GM12878 (cell line): ENCODE data around the gene DNAAF2. TPM values are rescaled to one million over a fixed set of nuclear protein-coding genes. Genes with fewer than 3 reads are reported as not detected.

ENCODE experiments used
- ATAC-seq: fragments of 200-7000 bp; cut with Tn5 transposase; 3 replicates; pipeline ENCODE4 v1.9.1; 2020; ENCODE audit warnings: mild to moderate bottlenecking, moderate library complexity
- BruUV-seq: library from RNA; stranded (reverse); fragments of 400-500 nt; replicated peaks from 2 replicates; lab custom pipeline; 2021; lab: Mats Ljungman, UMichigan
- CTCF ChIA-PET: fragments of 300-600 bp; sonication (Branson Sonifier 250); formaldehyde crosslinking; extraction: SDS; loops from one replicate; lab custom pipeline; 2021; ENCODE audit warnings: inconsistent platforms; lab: Yijun Ruan, JAX
- POLR2A ChIA-PET: fragments of 350-600 bp; formaldehyde crosslinking; extraction: SDS; loops from one replicate; lab custom pipeline; 2021; ENCODE audit warnings: inconsistent platforms; lab: Charles Lee
- RAD21 ChIA-PET: fragments of 300-600 bp; sonication (Branson Sonifier 250); formaldehyde crosslinking; loops from one replicate; lab custom pipeline; 2023; ENCODE audit warnings: antibody characterized with exemption; ENCODE audit not compliant: unreplicated experiment; lab: Charles Lee
- SMC1A ChIA-PET: fragments of 300-600 bp; sonication (Branson Sonifier 250); formaldehyde crosslinking; loops from one replicate; lab custom pipeline; 2023; ENCODE audit not compliant: unreplicated experiment, uncharacterized antibody; lab: Charles Lee
- DNase-seq: peaks from one replicate; pipeline ENCODE4 v3.0.0-alpha.2; 2011; ENCODE audit warnings: low read depth, low spot score
- FAIRE-seq: peaks from 3 replicates; lab custom pipeline; 2011; peaks lifted over from hg19 to GRCh38; lab: Jason Lieb, UNC
- H2AFZ ChIP-seq: 2 replicates; pipeline ENCODE4 v1.6.0; 2011; ENCODE audit warnings: low read depth, low read length, control low read depth; ENCODE audit not compliant: control insufficient read depth
- H3K27ac ChIP-seq: 2 replicates; pipeline ENCODE4 v1.5.1; 2011; ENCODE audit warnings: control low read depth; ENCODE audit not compliant: control insufficient read depth, insufficient read depth
- H3K27me3 ChIP-seq, 2 experiments: replicated peaks in 1 of 2; 2 replicates each; pipeline versions ENCODE4 v1.6.0 to v1.6.1; 2011; ENCODE audit warnings: low read length in 1 of 2; ENCODE audit not compliant: control insufficient read depth in 2 of 2, insufficient read depth in 2 of 2
- H3K36me3 ChIP-seq, 2 experiments: 2 replicates each; pipeline ENCODE4 v1.5.1; 2011; ENCODE audit warnings: low read length in 1 of 2; ENCODE audit not compliant: control insufficient read depth in 2 of 2, insufficient read depth in 2 of 2
- H3K4me1 ChIP-seq: 2 replicates; pipeline ENCODE4 v1.6.1; 2011; ENCODE audit warnings: mild to moderate bottlenecking, low read length, moderate library complexity, mixed read lengths; ENCODE audit not compliant: control insufficient read depth, insufficient read depth
- H3K4me2 ChIP-seq: 2 replicates; pipeline ENCODE4 v1.6.0; 2011; ENCODE audit warnings: control low read depth; ENCODE audit not compliant: control insufficient read depth, insufficient read depth
- H3K4me3 ChIP-seq: fragments of 200-600 bp; sonication (generic); 2 replicates; pipeline ENCODE4 v1.5.1; 2016
- H3K79me2 ChIP-seq: 2 replicates; pipeline ENCODE4 v1.6.0; 2011; ENCODE audit warnings: low read length; ENCODE audit not compliant: control insufficient read depth, insufficient read depth
- H3K9ac ChIP-seq: 2 replicates; pipeline ENCODE4 v1.8.0; 2011; ENCODE audit warnings: low read length, control low read depth, mixed read lengths; ENCODE audit not compliant: control insufficient read depth, insufficient read depth
- H3K9me3 ChIP-seq: replicated peaks from 3 replicates; pipeline ENCODE4 v1.5.1; 2011; ENCODE audit warnings: mild to moderate bottlenecking, low read length; ENCODE audit not compliant: control insufficient read depth, insufficient read depth
- H4K20me1 ChIP-seq: 2 replicates; pipeline ENCODE4 v1.6.0; 2011; ENCODE audit not compliant: control insufficient read depth, insufficient read depth
- ASH2L ChIP-seq: fragments of 300-600, 200-600 bp; sonication (generic); IDR thresholded peaks from 2 replicates; pipeline ENCODE4 v1.6.1; 2017; ENCODE audit warnings: low read depth, mild to moderate bottlenecking, borderline replicate concordance
- CREM ChIP-seq: IDR thresholded peaks from 2 replicates; pipeline ENCODE4 v1.6.1; 2014; ENCODE audit warnings: antibody characterized with exemption, low read depth
- IRF3 ChIP-seq: fragments of 450-650 bp; IDR thresholded peaks from 2 replicates; pipeline ENCODE4 v1.6.1; 2014; ENCODE audit warnings: mild to moderate bottlenecking
- MXI1 ChIP-seq: fragments of 150-350 bp; IDR thresholded peaks from 2 replicates; pipeline ENCODE4 v1.6.1; 2011; ENCODE audit warnings: low read depth, mild to moderate bottlenecking, inconsistent platforms, low read length, improper control_type of control experiment
- POLR2AphosphoS2 ChIP-seq: IDR thresholded peaks from 2 replicates; pipeline ENCODE4 v1.6.1; 2011; ENCODE audit warnings: low read depth, mild to moderate bottlenecking, low read length, improper control_type of control experiment, moderate library complexity
- SUZ12 ChIP-seq: fragments of 200-600 bp; sonication (generic); IDR thresholded peaks from one replicate; pipeline ENCODE4 v1.6.1; 2018; ENCODE audit warnings: antibody characterized with exemption, mild to moderate bottlenecking; ENCODE audit not compliant: unreplicated experiment
- WRNIP1 ChIP-seq: IDR thresholded peaks from 2 replicates; pipeline ENCODE4 v1.6.1; 2011; ENCODE audit warnings: low read depth, low read length, improper control_type of control experiment, borderline replicate concordance
- ZNF217 ChIP-seq: fragments of 450-650 bp; IDR thresholded peaks from 2 replicates; pipeline ENCODE4 v1.6.1; 2017; ENCODE audit warnings: antibody characterized with exemption, mild to moderate bottlenecking
- ZNF274 ChIP-seq: IDR thresholded peaks from one replicate; pipeline ENCODE4 v1.8.0; 2011; ENCODE audit not compliant: insufficient read length, insufficient read depth
- WGBS: methylation state at CpG from one replicate; pipeline ENCODE4 v1.1.6; 2016; ENCODE audit warnings: low lambda C conversion rate; ENCODE audit not compliant: insufficient replicate concordance, insufficient coverage; ENCODE audit errors: missing lambda C conversion rate; 5-methylcytosine and 5-hydroxymethylcytosine counted together
- in situ Hi-C: fragments of 300-500 bp; cut with MboI; formaldehyde crosslinking; loops from 9 replicates; pipeline ENCODE4 v1.14.3; 2018; ENCODE audit warnings: mixed read lengths
- intact Hi-C: fragments of 100-400 bp; cut with micrococcal nuclease; formaldehyde crosslinking; loops from one replicate; pipeline ENCODE4 v1.14.2; 2022; ENCODE audit not compliant: unreplicated experiment
- polyA plus RNA-seq, 11 experiments: library from polyadenylated mRNA; depleted of rRNA in 4 of 11; unstranded in 6 of 11; stranded (reverse) in 5 of 11; fragments of >200 nt; fragmentation: Nextera tagmentation in 4 of 11; fragmentation: Illumina TruSeq in 1 of 11; extraction: Ambion mirVana in 4 of 11; extraction: Trizol in 1 of 11; gene quantifications; 1 replicate in 1 of 11; 2 replicates in 10 of 11; pipeline versions ENCODE4 v1.2.1 to v1.2.3, GENCODE V29; 2011 to 2016; ENCODE audit warnings: inconsistent platforms in 2 of 11, missing spikeins in 2 of 11, low read depth in 1 of 11
- total RNA-seq, 4 experiments: library from RNA; depleted of rRNA in 3 of 4; stranded (reverse); fragments of >200 nt in 3 of 4; fragmentation: Illumina TruSeq in 1 of 4; extraction: Trizol in 1 of 4; gene quantifications; 2 replicates each; pipeline versions ENCODE4 v1.2.1 to v1.2.3, GENCODE V29; 2013 to 2021

Gene DNAAF2
- total and polyA plus RNA-seq, 10 of the 15 experiments (the other 5 are each of a cell fraction or from before 2014, with no cell fraction given), result 5.7 to 24.7 (median 10.8) TPM

DNA sequence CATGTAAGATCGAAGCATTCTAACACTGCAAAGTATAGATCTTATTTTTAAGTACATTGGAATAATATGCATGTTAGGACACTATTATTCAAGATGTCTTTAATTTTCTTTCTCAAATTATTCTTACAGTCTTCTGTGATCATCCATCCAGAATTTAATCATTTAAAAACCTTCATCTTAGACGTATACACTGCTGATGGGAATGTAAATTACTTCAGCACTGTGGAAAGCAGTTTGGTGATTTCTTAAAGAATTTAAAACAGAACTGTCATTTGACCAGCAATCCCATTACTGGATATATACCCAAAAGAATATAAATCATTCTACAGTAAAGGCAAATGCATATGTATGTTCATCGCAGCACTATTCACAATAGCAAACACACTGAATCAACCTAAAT is 45.7 kb downstream of the DNAAF2 start:
- FAIRE-seq (no peak), ATAC-seq (no peak)
- no peak for TF ChIP-seq ASH2L
- no peak for TF ChIP-seq WRNIP1
- TF ChIP-seq POLR2AphosphoS2, result no peak
- TF ChIP-seq IRF3, result no peak
- TF ChIP-seq ZNF217, result no peak
- no peak for TF ChIP-seq SUZ12
- no peak for TF ChIP-seq MXI1
- TF ChIP-seq CREM, result no peak
- no peak for TF ChIP-seq ZNF274
- TF ChIP-seq, all 136 proteins: peak for 0
- 84% methylated on average over 3 of the region's 3 CpGs for WGBS
- no peak overlapping the region for H3K4me2 ChIP-seq
- no peaks in the 10 kb centered on the region for H3K9me3 ChIP-seq
- no peak overlapping the region for H3K27ac ChIP-seq
- in situ Hi-C loops, result no loop called here
- no TSS peak for BruUV-seq
- no peak for DNase-seq
- H4K20me1 ChIP-seq, result no peaks in the 10 kb centered on the region
- CTCF ChIA-PET, result interaction anchor here (1.0 to 5.6 kb wide), 2 partner anchors 7 to 13 kb away, joined by 3 to 75 read pairs; partner anchors contain the start of gene LRR1
- no peak overlapping the region for H3K9ac ChIP-seq
- POLR2A ChIA-PET, result no interaction called here
- H2AFZ ChIP-seq, result no peak overlapping the region
- H3K4me3 ChIP-seq, result no peak overlapping the region
- SMC1A ChIA-PET, result no interaction called here
- RAD21 ChIA-PET, result interaction anchor here (3.6 kb wide), 1 partner anchor 128 kb away, joined by 22 read pairs; no protein-coding TSS in a partner anchor
- peaks cover 18% of the 10 kb centered on the region for H3K79me2 ChIP-seq
- H3K36me3 ChIP-seq, result no peaks in the 10 kb centered on the region
- intact Hi-C loops, result loop anchor here (5.0 kb wide), 1 partner anchor 127 kb away; no protein-coding TSS in a partner anchor
- peaks cover 6% of the 10 kb centered on the region; the same call in 1 of the 2 replicates for H3K4me1 ChIP-seq
- H3K27me3 ChIP-seq, result no peaks in the 10 kb centered on the region
